DMS 273 treated with DMSO at 0.1 percent for 48 hours (cell line): ENCODE measurements around the gene OR51V1.
"Not testable (repeated sequence)": the region's sequence is repeated elsewhere in the genome, so short reads cannot be mapped to it uniquely, and the experiment has no call there.

Source experiments
- DNase-seq: peaks from one replicate; lab custom pipeline; 2025; lab: John Stamatoyannopoulos, UW

Gene OR51V1

GRCh38 chr11:5200582-5200981 is at the start of gene OR51V1:
Gene OR51V1 (minus strand): TSS chr11:5200682. CDS start chr11:5200682, 0 bp downstream.
- no peak for DNase-seq

- not testable (repeated sequence) for DNase-seq
Observed at GRCh38 chr11:5249807-5250396, 49.4 kb upstream of the OR51V1 start, which contains the start of gene HBG1. Gene HBG1 (minus strand): TSS chr11:5249857. CDS start chr11:5249804, 53 bp downstream.

GRCh38 chr11:5248498-5248897 is 48.0 kb upstream of the OR51V1 start:
- DNase-seq: not testable (repeated sequence)

- DNase-seq: no peak
Observed at GRCh38 chr11:5247472-5248192, 47.1 kb upstream of the OR51V1 start.

- DNase-seq: no peak
Observed at GRCh38 chr11:5246772-5247471, 46.4 kb upstream of the OR51V1 start.

- DNase-seq: no peak
Observed at GRCh38 chr11:5245155-5245554, 44.7 kb upstream of the OR51V1 start.

- DNase-seq: no peak
Observed at GRCh38 chr11:5243816-5244180, 43.3 kb upstream of the OR51V1 start.

- DNase-seq: no peak
Observed at GRCh38 chr11:5242933-5243815, 42.7 kb upstream of the OR51V1 start.

- no peak for DNase-seq
Observed at GRCh38 chr11:5242208-5242607, 41.7 kb upstream of the OR51V1 start.

GRCh38 chr11:5241458-5241857 is 41.0 kb upstream of the OR51V1 start:
- DNase-seq: no peak

- no peak for DNase-seq
Observed at GRCh38 chr11:5240458-5240857, 40.0 kb upstream of the OR51V1 start.

- DNase-seq: no peak
Observed at GRCh38 chr11:5240056-5240455, 39.6 kb upstream of the OR51V1 start.

- no peak for DNase-seq
Observed at GRCh38 chr11:5239046-5239445, 38.6 kb upstream of the OR51V1 start.

- no peak for DNase-seq
Observed at GRCh38 chr11:5238486-5238885, 38.0 kb upstream of the OR51V1 start.

- no peak for DNase-seq
Observed at GRCh38 chr11:5237420-5237819, 36.9 kb upstream of the OR51V1 start.

- DNase-seq: no peak
Observed at GRCh38 chr11:5235364-5236095, 35.0 kb upstream of the OR51V1 start.

- no peak for DNase-seq
Observed at GRCh38 chr11:5234381-5234834, 33.9 kb upstream of the OR51V1 start, which contains the start of gene HBD. Gene HBD (minus strand): TSS chr11:5234483. CDS start chr11:5234433, 50 bp downstream.

- DNase-seq: no peak
Observed at GRCh38 chr11:5233307-5233706, 32.8 kb upstream of the OR51V1 start.

- DNase-seq: no peak
Observed at GRCh38 chr11:5232821-5233220, 32.3 kb upstream of the OR51V1 start.

- no peak for DNase-seq
Observed at GRCh38 chr11:5232176-5232575, 31.7 kb upstream of the OR51V1 start.

- DNase-seq: no peak
Observed at GRCh38 chr11:5231111-5231510, 30.6 kb upstream of the OR51V1 start.
